Measurements from ENCODE around the gene LTBP4. TPM values are rescaled to one million over a fixed set of nuclear protein-coding genes. Genes with fewer than 3 reads are reported as not detected.

LTBP4 gene
- total and polyA plus RNA-seq, 12 donors, result 114 to 263 (median 234) TPM

DNA sequence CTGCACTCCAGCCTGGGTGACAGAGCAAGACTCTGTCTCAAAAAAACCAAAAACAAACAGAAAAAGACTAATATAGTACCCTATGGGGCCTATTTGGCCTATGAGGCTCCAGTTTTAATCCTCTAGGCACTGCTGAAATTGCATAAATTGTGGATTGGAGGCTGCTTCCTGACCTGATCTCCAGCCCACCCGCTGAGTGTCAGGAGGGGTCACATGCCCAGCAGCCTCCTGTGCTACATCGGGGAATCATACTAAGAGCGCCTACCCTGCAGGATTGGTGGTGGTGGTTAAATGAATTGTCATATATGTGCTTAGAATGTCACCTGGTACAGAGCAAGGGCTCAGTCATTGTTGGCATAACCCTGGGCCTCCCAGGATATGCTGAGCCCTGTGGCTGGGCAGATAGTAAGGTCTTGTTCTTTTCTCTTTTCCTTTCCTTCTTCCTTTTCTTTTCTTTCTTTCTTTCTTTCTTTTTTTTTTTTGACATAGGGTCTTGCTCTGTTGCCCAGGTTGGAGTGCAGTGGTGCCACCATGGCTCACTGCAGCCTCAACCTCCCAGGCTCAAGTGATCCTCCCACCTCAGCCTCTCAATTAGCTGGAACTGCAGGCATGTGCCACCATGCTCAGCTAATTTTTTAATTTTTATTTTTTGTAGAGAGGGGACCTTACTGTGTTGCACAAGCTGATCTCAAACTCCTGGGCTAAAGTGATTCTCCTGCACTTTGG, 31.3 kb downstream of the LTBP4 start:
- TF ChIP-seq, protein P1, sequence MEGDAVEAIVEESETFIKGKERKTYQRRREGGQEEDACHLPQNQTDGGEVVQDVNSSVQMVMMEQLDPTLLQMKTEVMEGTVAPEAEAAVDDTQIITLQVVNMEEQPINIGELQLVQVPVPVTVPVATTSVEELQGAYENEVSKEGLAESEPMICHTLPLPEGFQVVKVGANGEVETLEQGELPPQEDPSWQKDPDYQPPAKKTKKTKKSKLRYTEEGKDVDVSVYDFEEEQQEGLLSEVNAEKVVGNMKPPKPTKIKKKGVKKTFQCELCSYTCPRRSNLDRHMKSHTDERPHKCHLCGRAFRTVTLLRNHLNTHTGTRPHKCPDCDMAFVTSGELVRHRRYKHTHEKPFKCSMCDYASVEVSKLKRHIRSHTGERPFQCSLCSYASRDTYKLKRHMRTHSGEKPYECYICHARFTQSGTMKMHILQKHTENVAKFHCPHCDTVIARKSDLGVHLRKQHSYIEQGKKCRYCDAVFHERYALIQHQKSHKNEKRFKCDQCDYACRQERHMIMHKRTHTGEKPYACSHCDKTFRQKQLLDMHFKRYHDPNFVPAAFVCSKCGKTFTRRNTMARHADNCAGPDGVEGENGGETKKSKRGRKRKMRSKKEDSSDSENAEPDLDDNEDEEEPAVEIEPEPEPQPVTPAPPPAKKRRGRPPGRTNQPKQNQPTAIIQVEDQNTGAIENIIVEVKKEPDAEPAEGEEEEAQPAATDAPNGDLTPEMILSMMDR (IDR thresholded peaks at IDR 0.05), result no peak
- Histone ChIP-seq H3K36me3 (peaks cover 0 to 31% (median 7%) of the 10 kb centered on the region in 9 donors), H3K4me1 (peaks cover 0 to 19% (median 7%) of the 10 kb centered on the region in 9 donors), H3K27me3 (no peaks in the 10 kb centered on the region), H3K9me3 (no peaks in the 10 kb centered on the region), H3K27ac (no peak overlapping the region), H3K4me3 (no peak overlapping the region)
- DNase-seq (no peak), ATAC-seq (no peak)
- intact Hi-C loops (cut with DNase I), result loop anchor here in 7 of 10 donors (5.0 to 10.0 kb wide), 8 partner anchors 88 to 328 kb away; partner anchors contain the start of genes BLVRB (in 1 of the 7) and SPTBN4 (in 1 of the 7)
- WGBS, 2 donors, result 78 to 83% methylated on average over 3 of the region's 3 CpGs

DNA sequence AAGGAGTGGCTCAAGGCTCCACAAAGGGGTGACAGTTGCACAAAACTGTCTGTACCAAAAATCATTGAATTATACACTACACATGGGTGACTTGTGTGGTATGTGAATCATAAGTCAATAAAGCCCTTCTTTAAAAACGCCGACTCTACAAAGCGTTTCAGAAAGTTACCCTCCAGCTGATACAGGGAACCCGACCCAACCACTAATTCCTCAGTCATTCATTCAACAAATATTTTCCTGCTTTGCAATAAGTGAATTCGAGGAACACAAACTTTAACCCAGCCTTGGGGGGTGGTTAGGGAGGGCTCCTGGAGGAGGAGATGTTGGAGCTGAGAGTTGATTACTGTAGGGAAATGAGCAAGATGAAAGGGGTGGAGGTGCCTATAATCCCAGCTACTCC, 32.0 kb downstream of the LTBP4 start:
- Histone ChIP-seq H3K27me3 (no peaks in the 10 kb centered on the region), H3K4me1 (peaks cover 0 to 19% (median 7%) of the 10 kb centered on the region in 9 donors), H3K4me3 (no peak overlapping the region), H3K36me3 (peaks cover 0 to 25% (median 7%) of the 10 kb centered on the region in 9 donors), H3K27ac (peak overlapping the region in 1 of 10 donors; percentile 58), H3K9me3 (no peaks in the 10 kb centered on the region)
- intact Hi-C loops (cut with DNase I), result loop anchor here in 7 of 10 donors (5.0 to 10.0 kb wide), 8 partner anchors 88 to 328 kb away; partner anchors contain the start of genes BLVRB (in 1 of the 7) and SPTBN4 (in 1 of the 7)
- 88 to 90% methylated on average over 5 of the region's 5 CpGs for WGBS, 2 donors
- DNase-seq, result no peak
- no peak for ATAC-seq
- TF ChIP-seq, protein P1 (IDR thresholded peaks at IDR 0.05), result no peak

DNA sequence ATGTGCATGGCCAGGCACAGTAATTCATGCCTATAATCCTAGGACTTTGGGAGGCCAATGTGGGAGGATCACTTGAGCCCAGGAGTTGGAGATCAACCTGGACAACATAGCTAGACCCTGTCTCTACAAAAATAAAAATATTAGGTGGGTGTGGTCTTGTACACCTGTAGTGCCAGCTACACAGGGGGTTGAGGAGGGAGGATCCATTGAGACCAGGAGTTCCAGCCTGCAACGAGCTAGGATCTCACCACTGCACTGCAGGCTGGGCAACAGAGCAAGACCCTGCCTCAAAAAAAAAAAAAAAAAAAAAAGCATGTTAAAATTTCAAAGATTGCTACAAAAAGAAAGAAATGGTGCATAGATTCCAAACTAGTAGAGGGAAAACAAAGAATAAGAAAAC, 37.2 kb downstream of the LTBP4 start:
- H3K9me3 ChIP-seq, result no peaks in the 10 kb centered on the region
- no peak overlapping the region for H3K27ac ChIP-seq
- DNase-seq, result no peak
- H3K27me3 ChIP-seq, result no peaks in the 10 kb centered on the region
- ATAC-seq, result no peak
- no peaks in the 10 kb centered on the region for H3K36me3 ChIP-seq
- 76 to 81% methylated on average over 1 of the region's 1 CpG for WGBS, 2 donors
- no peak overlapping the region for H3K4me3 ChIP-seq
- TF ChIP-seq, protein P1 (IDR thresholded peaks at IDR 0.05), result no peak
- intact Hi-C loops (cut with DNase I), result loop anchor here in 6 of 10 donors (5.0 to 10.0 kb wide), 6 partner anchors 36 to 334 kb away; partner anchors contain the start of genes LTBP4 (in 2 of the 6), BLVRB (in 1 of the 6) and SPTBN4 (in 1 of the 6)
- peaks cover 0 to 38% (median 16%) of the 10 kb centered on the region in 9 donors for H3K4me1 ChIP-seq

DNA sequence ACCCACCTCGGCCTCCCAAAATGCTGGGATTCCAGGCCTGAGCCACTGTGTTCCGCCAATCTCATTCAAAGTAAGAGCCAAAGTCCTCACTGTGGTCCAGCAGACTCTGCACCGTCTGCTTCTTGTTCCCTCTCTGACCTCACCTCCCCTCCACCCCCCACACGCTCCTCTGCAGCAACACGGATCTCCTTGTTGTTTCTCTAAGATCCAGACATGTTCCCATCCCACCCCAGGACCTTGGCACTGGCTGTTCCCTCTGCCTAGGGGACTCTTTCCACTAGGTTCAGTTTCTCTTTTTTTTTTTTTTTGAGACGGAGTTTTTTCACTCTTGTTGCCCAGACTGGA, 38.4 kb downstream of the LTBP4 start:
- Histone ChIP-seq H3K9me3 (no peaks in the 10 kb centered on the region), H3K27ac (peak overlapping the region in 4 of 10 donors; percentile 56 to 85 (median 68)), H3K36me3 (no peaks in the 10 kb centered on the region), H3K4me1 (peaks cover 0 to 31% (median 9%) of the 10 kb centered on the region in 9 donors), H3K4me3 (no peak overlapping the region), H3K27me3 (no peaks in the 10 kb centered on the region)
- TF ChIP-seq, protein P1 (IDR thresholded peaks at IDR 0.05), result no peak
- DNase-seq (no peak), ATAC-seq (peak in 6 of 8 donors; percentile 2 to 72 (median 20))
- WGBS, 2 donors, result 79 to 81% methylated on average over 6 of the region's 6 CpGs
- intact Hi-C loops (cut with DNase I), result loop anchor here in 6 of 10 donors (5.0 to 10.0 kb wide), 6 partner anchors 37 to 335 kb away; partner anchors contain the start of genes LTBP4 (in 2 of the 6), BLVRB (in 1 of the 6) and SPTBN4 (in 1 of the 6)

All from heart right ventricle (tissue), 16 donors.